HS-27A (cell line): Measurements from ENCODE around the gene NUMB.
"Not testable (repeated sequence)": the region's sequence is repeated elsewhere in the genome, so short reads cannot be mapped to it uniquely, and the experiment has no call there.

ENCODE experiments used
- DNase-seq: peaks from one replicate; pipeline ENCODE4 v3.0.0-alpha.2; 2012; ENCODE audit warnings: low read depth, missing footprints

NUMB gene

GRCh38 chr14:73422515-73422914, 35.8 kb downstream of the NUMB start:
- no peak for DNase-seq

DNA sequence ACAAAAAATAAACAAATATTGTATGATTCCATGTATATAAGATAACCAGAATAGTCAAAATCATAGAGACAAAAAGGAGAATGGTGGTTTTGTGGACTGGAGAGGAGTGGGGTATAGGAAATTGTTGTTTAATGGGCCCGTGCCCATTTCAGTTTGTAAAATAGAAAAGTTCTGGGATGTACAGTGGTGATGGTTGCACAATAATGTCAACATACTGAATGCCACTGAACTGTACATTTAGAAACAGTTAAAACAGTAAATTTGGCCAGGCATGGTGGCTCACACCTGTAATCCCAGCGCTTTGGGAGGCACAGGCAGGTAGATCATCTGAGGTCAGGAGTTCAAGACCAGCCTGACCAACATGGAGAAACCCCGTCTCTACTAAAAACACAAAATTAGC, 40.1 kb downstream of the NUMB start:
- DNase-seq: no peak

- DNase-seq: not testable (repeated sequence)
These were observed 52.1 kb downstream of the NUMB start for GRCh38 chr14:73406248-73406647.

DNA sequence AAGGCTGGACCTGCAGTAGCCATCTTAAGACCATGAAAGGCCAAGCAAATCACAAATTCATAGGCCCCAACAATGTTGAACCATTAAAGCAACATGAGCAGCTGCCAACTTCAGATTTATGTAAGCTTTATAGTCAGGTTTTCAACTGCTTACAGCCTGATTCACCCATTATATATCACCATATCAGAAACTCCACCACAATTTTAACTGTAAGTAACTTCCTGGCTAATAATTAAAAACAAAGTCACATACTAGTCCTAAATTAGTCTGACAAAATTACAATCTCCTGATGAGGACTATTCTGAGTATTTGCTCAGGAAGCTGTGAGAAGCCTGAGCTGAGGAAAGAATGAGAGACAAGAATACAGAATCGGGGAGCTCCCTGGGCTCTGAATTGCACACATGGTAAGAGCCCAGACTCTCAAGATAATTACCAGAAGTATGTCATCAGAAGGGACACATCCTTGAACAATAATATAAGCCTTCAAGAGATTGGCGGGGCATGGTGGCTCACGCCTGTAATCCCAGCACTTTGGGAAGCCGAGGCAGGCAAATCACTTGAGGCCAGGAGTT, 55.1 kb downstream of the NUMB start:
- DNase-seq: no peak

GRCh38 chr14:73402579-73402978, 55.8 kb downstream of the NUMB start:
- no peak for DNase-seq

GRCh38 chr14:73397810-73398209, 60.5 kb downstream of the NUMB start:
- no peak for DNase-seq

DNA sequence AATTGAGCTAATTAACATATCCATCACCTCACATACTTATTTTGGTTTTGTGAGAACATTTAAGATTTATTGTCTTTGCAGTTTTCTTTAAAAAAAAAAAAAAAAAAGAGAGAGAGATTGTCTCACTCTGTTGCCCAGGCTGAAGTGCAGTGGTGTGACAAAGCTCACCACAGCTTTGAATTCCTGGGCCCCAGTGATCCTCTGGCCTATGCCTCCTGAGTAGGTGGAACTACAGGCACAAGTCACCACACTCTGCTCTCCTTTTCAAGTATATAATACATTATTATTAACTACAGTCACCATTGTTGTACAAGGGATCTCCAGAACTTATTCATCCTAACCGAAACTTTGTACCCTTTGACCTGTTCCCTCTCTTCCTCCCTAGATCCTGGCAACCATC, 64.0 kb downstream of the NUMB start:
- DNase-seq: no peak

DNA sequence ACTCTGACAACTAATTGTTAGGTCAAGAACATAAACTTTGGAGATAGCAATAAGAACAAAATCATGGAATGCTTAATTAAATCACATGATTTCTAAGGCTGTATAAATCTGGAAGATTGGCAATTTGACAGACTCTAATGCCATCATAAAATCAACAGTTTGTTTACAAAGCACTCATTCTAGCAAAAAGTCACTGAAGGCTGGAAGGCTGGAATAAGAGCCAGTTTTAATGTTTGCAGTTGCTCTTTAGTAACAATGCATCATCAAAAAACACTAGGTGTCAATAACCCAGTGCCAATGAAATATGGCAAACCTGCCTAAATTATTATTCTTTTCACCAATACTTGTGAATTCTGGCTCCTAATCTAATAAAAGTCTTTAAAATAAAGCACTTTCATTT, 65.0 kb downstream of the NUMB start:
- no peak for DNase-seq

GRCh38 chr14:73392329-73393257, 65.8 kb downstream of the NUMB start:
- DNase-seq: no peak

DNA sequence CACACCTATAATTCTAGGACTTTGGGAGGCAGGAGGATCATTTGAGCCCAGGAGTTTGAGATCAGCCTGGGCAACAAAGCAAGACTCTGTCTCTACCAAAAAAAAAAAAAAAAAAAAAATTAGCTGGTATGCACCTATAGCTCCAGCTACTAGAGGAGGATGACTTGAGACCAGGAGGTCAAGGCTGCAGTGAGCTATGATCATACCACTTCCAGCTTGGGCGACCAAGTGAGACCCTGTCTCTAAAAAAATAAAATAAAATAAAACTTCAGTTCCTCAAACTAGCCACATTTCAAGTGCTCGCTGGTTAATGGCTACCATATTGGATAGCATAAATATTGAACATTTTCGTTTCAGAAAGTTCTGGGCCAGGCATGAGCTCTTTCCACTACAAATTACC, 70.5 kb downstream of the NUMB start:
- DNase-seq: not testable (repeated sequence)

DNA sequence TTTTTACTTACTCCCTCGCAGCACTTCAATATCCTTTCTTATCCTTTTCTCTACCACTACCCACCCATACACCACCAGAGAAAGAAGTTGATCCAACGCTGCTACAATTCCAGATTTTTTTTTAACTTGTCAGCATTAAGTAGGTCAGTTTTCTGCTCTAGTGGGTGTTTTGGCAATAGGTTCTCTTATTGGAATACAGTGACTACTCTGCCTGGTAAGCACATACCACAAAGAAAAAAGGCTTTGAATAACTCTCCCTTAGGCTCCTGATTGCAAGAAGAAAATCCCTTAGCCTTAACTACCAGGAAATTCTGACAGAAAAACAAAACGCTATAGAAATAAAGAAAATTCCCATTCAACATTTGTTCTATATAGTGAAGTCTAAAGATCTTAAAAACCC, 72.0 kb downstream of the NUMB start:
- DNase-seq: no peak

- DNase-seq: not testable (repeated sequence)
These were observed 73.3 kb downstream of the NUMB start for GRCh38 chr14:73385021-73385420.

DNA sequence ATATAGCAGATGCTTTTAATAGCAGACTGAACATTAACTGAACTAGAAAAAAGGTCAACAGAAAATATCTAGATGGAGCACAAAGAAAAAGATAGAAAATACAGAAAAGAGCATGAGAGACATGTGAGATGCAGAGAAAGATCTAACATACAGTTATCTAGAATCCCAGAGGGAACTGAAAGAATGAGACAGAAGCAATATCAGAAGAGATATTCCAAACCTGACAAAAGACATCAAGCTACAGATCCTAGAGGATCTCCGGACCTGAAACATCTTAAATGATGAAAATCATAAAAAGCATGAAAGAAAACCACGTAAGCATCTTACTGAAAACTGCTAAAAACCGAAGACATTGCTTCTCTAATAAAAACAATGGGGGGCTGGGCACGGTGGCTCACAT, 75.0 kb downstream of the NUMB start:
- no peak for DNase-seq

- DNase-seq: no peak
These were observed 76.8 kb downstream of the NUMB start for GRCh38 chr14:73381380-73382013.

GRCh38 chr14:73376585-73376984, 81.8 kb downstream of the NUMB start:
- no peak for DNase-seq

- no peak for DNase-seq
These were observed 82.5 kb downstream of the NUMB start for GRCh38 chr14:73375861-73376260.

DNA sequence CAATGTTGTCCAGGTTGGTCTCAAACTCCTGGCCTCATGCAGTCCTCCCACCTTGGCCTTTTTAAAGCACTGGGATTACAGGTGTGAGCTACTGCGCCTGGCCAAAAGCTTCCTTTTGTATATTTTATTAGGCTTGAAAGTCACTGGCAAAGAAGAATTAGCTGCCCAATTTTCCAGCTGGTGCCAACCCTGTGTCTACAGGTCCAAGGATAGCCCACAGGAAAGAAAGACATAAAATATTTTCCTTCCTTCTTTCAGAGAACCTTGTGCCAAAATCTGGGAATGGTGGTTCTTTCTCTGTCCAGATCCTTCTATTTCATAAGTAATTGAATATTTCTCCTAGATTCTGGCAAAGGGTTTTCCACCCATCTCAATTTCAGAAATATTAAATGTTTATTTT, 84.1 kb downstream of the NUMB start:
- no peak for DNase-seq

DNA sequence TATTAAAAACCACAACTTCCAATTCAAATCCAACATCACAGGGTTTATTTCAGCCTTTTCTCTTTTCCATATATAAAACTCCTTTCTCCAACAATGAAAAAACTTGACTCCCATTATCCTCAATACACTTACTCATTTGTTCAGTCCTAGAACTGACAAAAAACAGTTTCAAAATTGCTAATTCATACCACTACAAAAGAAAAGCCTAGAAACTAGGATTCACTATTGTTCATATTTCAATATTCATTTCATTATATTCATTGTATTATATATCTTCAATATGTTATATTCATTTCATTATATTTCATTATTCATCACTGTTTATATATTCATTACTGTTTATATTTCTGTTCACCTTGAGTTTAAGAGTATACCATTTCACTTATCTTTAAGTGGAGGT, 85.8 kb downstream of the NUMB start:
- DNase-seq: no peak

DNA sequence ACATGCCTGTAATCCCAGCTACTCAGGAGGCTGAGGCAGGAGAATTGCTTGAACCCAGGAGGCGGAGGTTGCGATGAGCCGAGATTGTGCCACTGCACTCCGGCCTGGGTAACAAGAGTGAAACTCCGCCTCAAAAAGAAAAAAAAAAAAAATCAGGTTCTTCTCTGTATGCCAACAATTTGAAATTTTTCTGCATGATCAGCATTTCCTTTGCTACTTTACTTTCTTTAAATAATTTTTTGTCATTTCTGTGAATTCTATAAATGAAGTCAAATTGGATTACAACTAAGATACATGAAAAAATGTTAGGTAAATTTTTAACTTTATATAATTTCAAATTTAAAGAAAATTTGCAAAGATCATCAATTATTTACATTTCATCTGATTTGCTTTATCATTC, 87.8 kb downstream of the NUMB start:
- no peak for DNase-seq

GRCh38 chr14:73369428-73369827, 88.9 kb downstream of the NUMB start:
- no peak for DNase-seq

- no peak for DNase-seq
These were observed 89.7 kb downstream of the NUMB start for GRCh38 chr14:73368616-73369015.

DNA sequence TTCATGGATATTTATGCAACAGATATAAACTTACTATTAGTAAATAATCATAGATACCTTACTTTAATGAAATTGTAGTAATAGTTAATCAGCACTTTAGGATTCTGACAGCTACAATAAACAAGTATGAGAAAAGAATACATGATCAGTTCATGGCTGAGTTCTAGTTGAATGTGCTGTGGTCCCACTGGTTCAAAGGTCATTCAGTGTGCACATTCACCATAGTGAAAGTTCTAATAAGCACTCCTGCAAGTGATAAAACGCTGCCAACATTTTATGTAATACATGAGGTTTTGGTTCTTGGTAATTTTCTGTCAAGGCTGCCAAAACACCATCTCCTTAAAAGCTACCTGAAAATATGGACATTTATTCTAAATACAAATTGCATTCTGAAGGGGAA, 92.6 kb downstream of the NUMB start:
- DNase-seq: no peak

DNA sequence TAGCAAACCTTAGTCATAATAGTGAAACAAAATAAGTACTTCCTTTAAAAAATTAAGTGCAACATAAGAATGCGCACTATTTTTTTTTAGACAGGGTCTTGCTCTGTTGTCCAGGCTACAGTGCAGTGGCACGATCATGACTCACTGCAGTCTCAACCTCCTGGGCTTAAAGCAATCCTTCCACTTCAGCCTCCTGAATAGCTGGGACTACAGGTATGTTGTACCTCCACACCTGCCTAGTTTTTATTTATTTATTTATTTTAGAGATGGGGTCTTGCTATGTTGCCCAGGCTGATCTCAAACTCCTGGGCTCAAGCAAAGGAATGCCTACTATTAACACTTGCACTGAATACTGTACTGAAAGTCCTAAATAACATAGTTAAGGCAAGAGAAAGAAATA, 93.8 kb downstream of the NUMB start:
- no peak for DNase-seq
